ENCODE measurements around the gene PLA2G1B.

Gene PLA2G1B

GRCh38 chr12:120278137-120279069, 49.2 kb downstream of the PLA2G1B start:
- no peak overlapping the region for H3K27ac ChIP-seq
- TF ChIP-seq CTCF (IDR thresholded peaks at IDR 0.05) = no peak
- no peak for TF ChIP-seq ZFX (IDR thresholded peaks at IDR 0.05; ENCODE audit: borderline replicate concordance)

GRCh38 chr12:120276734-120277133, 50.8 kb downstream of the PLA2G1B start:
- TF ChIP-seq CTCF (IDR thresholded peaks at IDR 0.05) (no peak), ZFX (IDR thresholded peaks at IDR 0.05; ENCODE audit: borderline replicate concordance) (no peak)

More at GRCh38 chr12:120276734-120277133, 50.8 kb downstream of the PLA2G1B start:
- H3K27ac ChIP-seq = no peak overlapping the region

Measured in 22Rv1 (cell line).